RPMI8226 (cell line): ENCODE measurements around the gene SELENOO.

Experiments used
- DNase-seq: peaks from one replicate; pipeline ENCODE4 v3.0.0-alpha.2; 2015

The SELENOO gene

GRCh38 chr22:50173311-50173982 is 27.4 kb upstream of the SELENOO start:
- DNase-seq, result peak; percentile 79

GRCh38 chr22:50173983-50174355 is 26.8 kb upstream of the SELENOO start:
- DNase-seq, result no peak

- no peak for DNase-seq
Measured at GRCh38 chr22:50174382-50175190, 26.2 kb upstream of the SELENOO start.

- DNase-seq, result no peak
Measured at GRCh38 chr22:50175191-50175461, 25.7 kb upstream of the SELENOO start.

GRCh38 chr22:50175921-50176849 is 24.6 kb upstream of the SELENOO start:
- DNase-seq, result no peak

GRCh38 chr22:50176850-50177536 is 23.8 kb upstream of the SELENOO start:
- DNase-seq, result no peak

GRCh38 chr22:50177537-50178470 is 23.0 kb upstream of the SELENOO start:
- DNase-seq, result no peak

GRCh38 chr22:50178471-50178864 is 22.3 kb upstream of the SELENOO start:
- DNase-seq, result no peak

- DNase-seq, result no peak
Measured at GRCh38 chr22:50178871-50179869, 21.6 kb upstream of the SELENOO start.

- no peak for DNase-seq
Measured at GRCh38 chr22:50179937-50180726, 20.7 kb upstream of the SELENOO start.

- DNase-seq, result no peak
Measured at GRCh38 chr22:50180727-50181521, 19.9 kb upstream of the SELENOO start.

- peak; percentile 47 for DNase-seq
Measured at GRCh38 chr22:50182176-50183081, 18.4 kb upstream of the SELENOO start.

GRCh38 chr22:50183141-50183971 is 17.5 kb upstream of the SELENOO start:
- DNase-seq, result no peak

- DNase-seq, result no peak
Measured at GRCh38 chr22:50184004-50184901, 16.6 kb upstream of the SELENOO start.

- DNase-seq, result no peak
Measured at GRCh38 chr22:50184902-50185374, 15.9 kb upstream of the SELENOO start.
